GM06990 (cell line): ENCODE data around the gene HMGXB3.

Experiments
- DNase-seq: peaks from one replicate; pipeline ENCODE4 v3.0.0-alpha.2; 2011; ENCODE audit not compliant: insufficient read length; ENCODE audit errors: extremely low read depth
- H3K27me3 ChIP-seq: replicated peaks from 2 replicates; pipeline ENCODE4 v1.6.0; 2011; ENCODE audit warnings: low read length; ENCODE audit not compliant: control insufficient read depth, insufficient read depth
- H3K36me3 ChIP-seq: 2 replicates; pipeline ENCODE4 v1.5.1; 2011; ENCODE audit warnings: low read length; ENCODE audit not compliant: control insufficient read depth, insufficient read depth
- H3K4me3 ChIP-seq: replicated peaks from 2 replicates; pipeline ENCODE4 v1.5.1; 2011; ENCODE audit warnings: low read depth, mild to moderate bottlenecking, control low read depth, low read length
- TF ChIP-seq, protein P1 (sequence below): IDR thresholded peaks from 2 replicates; pipeline ENCODE4 v1.5.1; 2011; ENCODE audit warnings: low read length, control low read depth, mild to moderate bottlenecking, inconsistent platforms; ENCODE audit not compliant: insufficient read depth, poor library complexity, severe bottlenecking

Gene HMGXB3

DNA sequence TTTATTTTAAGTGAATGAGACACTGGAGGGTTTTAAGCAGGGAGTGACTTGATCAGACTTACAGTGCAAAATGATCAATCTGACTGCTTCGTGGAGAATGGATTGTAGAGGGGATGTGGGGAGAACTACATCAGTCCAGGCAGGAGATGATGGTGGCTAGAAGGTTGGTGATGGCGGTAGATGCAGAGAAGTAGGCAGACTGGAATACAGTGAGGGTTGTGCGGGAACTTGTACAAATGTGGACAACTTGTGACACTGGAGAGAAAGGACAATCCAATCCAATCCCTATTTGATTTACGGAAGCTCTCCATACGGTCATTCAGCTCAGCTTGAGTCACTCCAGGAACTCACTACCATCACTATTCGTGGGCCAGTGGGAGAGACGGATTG lies 678 bp upstream of the HMGXB3 start:
- H3K4me3 ChIP-seq: peak overlapping the region; percentile 99
- H3K27me3 ChIP-seq: no peaks in the 10 kb centered on the region
- TF ChIP-seq, protein P1, sequence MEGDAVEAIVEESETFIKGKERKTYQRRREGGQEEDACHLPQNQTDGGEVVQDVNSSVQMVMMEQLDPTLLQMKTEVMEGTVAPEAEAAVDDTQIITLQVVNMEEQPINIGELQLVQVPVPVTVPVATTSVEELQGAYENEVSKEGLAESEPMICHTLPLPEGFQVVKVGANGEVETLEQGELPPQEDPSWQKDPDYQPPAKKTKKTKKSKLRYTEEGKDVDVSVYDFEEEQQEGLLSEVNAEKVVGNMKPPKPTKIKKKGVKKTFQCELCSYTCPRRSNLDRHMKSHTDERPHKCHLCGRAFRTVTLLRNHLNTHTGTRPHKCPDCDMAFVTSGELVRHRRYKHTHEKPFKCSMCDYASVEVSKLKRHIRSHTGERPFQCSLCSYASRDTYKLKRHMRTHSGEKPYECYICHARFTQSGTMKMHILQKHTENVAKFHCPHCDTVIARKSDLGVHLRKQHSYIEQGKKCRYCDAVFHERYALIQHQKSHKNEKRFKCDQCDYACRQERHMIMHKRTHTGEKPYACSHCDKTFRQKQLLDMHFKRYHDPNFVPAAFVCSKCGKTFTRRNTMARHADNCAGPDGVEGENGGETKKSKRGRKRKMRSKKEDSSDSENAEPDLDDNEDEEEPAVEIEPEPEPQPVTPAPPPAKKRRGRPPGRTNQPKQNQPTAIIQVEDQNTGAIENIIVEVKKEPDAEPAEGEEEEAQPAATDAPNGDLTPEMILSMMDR: no peak
- no peak for DNase-seq
- H3K36me3 ChIP-seq: peaks cover 7% of the 10 kb centered on the region

DNA sequence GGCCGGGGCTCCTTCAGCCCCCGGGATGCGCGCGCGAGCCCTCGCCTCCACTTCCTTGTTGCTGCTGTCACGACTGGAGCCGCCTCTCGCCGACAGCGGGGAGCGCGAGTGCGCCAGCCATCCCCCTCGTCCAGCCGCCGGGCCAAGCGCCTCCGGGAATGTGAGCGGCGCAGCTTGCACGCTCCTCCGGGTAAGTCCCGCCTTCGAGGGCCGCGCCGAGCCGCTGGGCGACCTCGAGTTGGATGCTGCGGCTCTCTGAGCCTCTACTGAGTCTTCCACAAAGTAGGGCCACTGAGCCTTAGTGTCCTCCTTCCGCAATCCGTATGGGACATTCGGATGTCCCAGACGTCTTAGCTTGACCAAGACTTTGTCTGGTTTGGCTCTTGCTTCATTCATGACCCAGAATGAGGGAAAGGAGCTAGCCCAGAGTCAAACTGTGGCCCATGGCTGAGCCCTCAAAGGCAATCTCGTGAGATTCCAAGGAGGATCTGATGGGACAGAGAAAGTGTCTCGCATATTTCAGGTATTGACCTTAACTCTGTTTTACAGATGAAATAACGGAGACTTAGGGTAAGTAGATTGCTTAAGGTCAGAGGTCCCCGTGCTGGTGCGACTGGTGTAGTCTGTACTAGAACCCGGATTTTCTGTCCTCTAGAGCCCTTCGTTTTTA lies 586 bp downstream of the HMGXB3 start:
- Histone ChIP-seq H3K4me3 (peak overlapping the region; percentile 99), H3K27me3 (no peaks in the 10 kb centered on the region), H3K36me3 (peaks cover 1% of the 10 kb centered on the region; the same call in 1 of the 2 replicates)
- TF ChIP-seq, protein P1: no peak
- peak; percentile 57 for DNase-seq

GRCh38 chr5:150001660-150002486 lies 1.3 kb downstream of the HMGXB3 start:
- Histone ChIP-seq H3K4me3 (peak overlapping the region; percentile 99), H3K36me3 (peaks cover 1% of the 10 kb centered on the region; the same call in 1 of the 2 replicates), H3K27me3 (no peaks in the 10 kb centered on the region)
- TF ChIP-seq, protein P1: peak; percentile 54
- peak; percentile 30 for DNase-seq

- Histone ChIP-seq H3K27me3 (no peaks in the 10 kb centered on the region), H3K36me3 (peaks cover 12% of the 10 kb centered on the region), H3K4me3 (no peak overlapping the region)
- TF ChIP-seq, protein P1: no peak
- DNase-seq: no peak
Measured at GRCh38 chr5:150006318-150006717, 5.8 kb downstream of the HMGXB3 start.

GRCh38 chr5:150007050-150007449 lies 6.5 kb downstream of the HMGXB3 start:
- TF ChIP-seq, protein P1: no peak
- H3K4me3 ChIP-seq: no peak overlapping the region
- H3K27me3 ChIP-seq: no peaks in the 10 kb centered on the region
- peaks cover 13% of the 10 kb centered on the region for H3K36me3 ChIP-seq
- DNase-seq: no peak
